Retinal pigment epithelial cell (primary cell): ENCODE data around the gene C5AR2.
A peak's percentile ranks its signal among the peaks of the same experiment; 100 is the strongest.

ENCODE experiments used
- DNase-seq: peaks from one replicate; pipeline ENCODE4 v3.0.0-alpha.2; 2010; ENCODE audit warnings: low read depth
- H3K4me3 ChIP-seq: 2 replicates; pipeline ENCODE4 v1.5.1; 2011; ENCODE audit warnings: mild to moderate bottlenecking, low read length, control low read depth, moderate library complexity
- CTCF ChIP-seq: conservative IDR thresholded peaks from 2 replicates; pipeline ENCODE4 v1.5.1; 2011; ENCODE audit warnings: low read depth, low read length, control low read depth, inconsistent platforms

Gene C5AR2

GRCh38 chr19:47313754-47314295 lies 18.1 kb upstream of the C5AR2 start:
- H3K4me3 ChIP-seq: no peak overlapping the region
- no peak for DNase-seq
- TF ChIP-seq CTCF: no peak

GRCh38 chr19:47315125-47315821 lies 16.7 kb upstream of the C5AR2 start:
- peak; percentile 55 for DNase-seq
- no peak for TF ChIP-seq CTCF
- no peak overlapping the region for H3K4me3 ChIP-seq

- TF ChIP-seq CTCF: no peak
- DNase-seq: no peak
- H3K4me3 ChIP-seq: no peak overlapping the region
These were observed 15.5 kb upstream of the C5AR2 start for GRCh38 chr19:47316513-47316912.

GRCh38 chr19:47319923-47320871 lies 11.8 kb upstream of the C5AR2 start:
- TF ChIP-seq CTCF: no peak
- DNase-seq: no peak
- H3K4me3 ChIP-seq: no peak overlapping the region

GRCh38 chr19:47321630-47322029 lies 10.3 kb upstream of the C5AR2 start:
- DNase-seq: no peak
- no peak overlapping the region for H3K4me3 ChIP-seq
- TF ChIP-seq CTCF: no peak

- DNase-seq: no peak
- H3K4me3 ChIP-seq: no peak overlapping the region
- no peak for TF ChIP-seq CTCF
These were observed 9.9 kb upstream of the C5AR2 start for GRCh38 chr19:47322058-47322457.
